ACHN (cell line): ENCODE measurements around the gene EDARADD.
"Not testable (repeated sequence)": the region's sequence is repeated elsewhere in the genome, so short reads cannot be mapped to it uniquely, and the experiment has no call there.

Experiments used
- DNase-seq: peaks from one replicate; pipeline ENCODE4 v3.0.0-alpha.2; 2015
- in situ Hi-C: cut with HindIII; loops from 2 replicates; pipeline ENCODE4 v1.10.0; 2017; ENCODE audit warnings: low sequenced_read_pairs, low pct_ligation_motif_present, low pct_unique_long_range_greater_than_20kb

EDARADD gene

DNA sequence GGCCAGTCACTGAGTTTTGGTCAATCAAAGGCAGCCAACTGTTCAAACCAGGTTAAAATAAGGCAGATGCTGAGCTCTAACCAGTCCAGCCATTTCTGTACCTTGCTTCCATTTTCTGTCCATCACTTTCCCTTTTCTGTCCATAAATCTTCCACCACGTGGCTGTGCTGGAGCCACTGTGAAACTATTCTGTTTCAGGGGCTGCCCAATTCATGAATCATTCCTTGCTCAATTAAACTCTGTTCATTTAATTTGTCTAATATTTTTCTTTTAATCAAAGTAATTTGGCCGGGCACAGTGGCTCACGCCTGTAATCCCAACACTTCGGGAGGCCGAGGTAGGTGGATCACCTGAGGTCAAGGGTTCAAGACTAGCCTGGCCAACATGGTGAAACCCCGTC, 107.0 kb downstream of the EDARADD start:
- in situ Hi-C loops, result no loop called here
- no peak for DNase-seq

DNA sequence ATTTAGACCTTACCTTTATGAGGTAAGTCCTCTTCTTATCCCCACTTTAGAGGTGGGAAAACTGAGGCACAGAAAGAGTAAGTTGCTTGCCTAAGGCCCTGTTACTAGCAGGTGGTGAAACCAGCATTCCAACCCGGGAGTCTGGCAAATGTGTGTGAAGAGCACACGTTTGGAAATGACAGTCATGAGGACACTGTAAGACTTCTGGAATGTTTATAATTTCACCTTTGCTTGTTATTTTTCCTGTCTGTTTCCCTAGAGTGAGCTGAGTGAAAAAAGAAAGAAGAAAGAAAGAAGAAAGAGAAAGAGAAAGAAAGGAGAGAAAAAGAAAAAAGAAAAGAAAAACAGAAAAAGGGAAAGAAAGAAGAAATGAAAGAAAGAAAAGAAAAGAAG, 108.5 kb downstream of the EDARADD start:
- peak; percentile 15 for DNase-seq

DNA sequence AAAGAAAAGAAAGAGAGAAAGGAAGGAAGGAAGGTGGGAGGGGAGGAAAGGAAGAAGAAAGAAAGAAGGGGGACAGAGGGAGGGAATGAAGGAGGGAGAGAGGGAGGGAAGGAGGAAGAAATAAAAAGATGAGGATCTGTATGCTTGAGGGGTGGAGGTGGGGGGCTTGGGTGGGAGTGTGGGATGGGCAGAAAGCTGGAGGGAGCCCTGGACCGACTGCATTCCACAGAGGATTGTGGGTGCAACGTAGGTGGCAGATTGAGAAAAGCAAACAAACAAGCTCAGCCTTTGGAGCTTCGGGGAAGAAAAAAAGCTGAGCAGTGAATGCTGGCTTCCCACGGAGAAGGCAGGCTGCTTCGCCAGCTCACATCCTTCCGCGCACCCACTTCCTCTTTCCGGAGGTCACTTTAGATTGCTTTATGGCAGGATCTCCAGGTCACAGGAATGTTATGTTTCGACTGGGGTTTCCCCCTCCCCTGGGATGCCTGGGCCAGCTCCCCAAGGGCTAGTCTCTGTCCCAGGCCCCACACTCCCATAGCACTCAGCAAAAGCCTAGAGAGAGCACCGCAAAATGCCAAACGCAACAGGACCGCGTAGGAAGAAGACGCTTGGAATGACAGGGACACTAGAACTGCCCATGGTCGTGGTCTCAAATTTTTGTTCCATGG, 109.0 kb downstream of the EDARADD start:
- in situ Hi-C loops, result no loop called here
- peak; percentile 41 for DNase-seq

More for the DNA sequence above, 108.5 kb downstream of the EDARADD start:
- in situ Hi-C loops, result no loop called here

DNA sequence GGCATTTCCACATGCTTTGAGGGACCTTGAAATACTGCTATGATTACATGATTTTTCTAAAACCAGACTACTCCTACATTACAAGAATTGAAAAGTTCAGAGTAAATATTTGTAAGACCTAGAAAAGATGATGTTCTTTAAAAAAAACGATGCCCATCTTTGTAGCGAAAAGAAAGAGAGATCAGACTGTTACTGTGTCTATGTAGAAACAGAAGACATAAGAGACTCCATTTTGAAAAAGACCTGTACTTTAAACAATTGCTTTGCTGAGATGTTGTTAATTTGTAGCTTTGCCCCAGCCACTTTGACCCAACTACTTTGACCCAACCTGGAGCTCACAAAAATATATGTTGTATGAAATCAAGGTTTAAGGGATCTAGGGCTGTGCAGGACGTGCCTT, 110.3 kb downstream of the EDARADD start:
- DNase-seq, in situ Hi-C loops: not testable (repeated sequence)

DNA sequence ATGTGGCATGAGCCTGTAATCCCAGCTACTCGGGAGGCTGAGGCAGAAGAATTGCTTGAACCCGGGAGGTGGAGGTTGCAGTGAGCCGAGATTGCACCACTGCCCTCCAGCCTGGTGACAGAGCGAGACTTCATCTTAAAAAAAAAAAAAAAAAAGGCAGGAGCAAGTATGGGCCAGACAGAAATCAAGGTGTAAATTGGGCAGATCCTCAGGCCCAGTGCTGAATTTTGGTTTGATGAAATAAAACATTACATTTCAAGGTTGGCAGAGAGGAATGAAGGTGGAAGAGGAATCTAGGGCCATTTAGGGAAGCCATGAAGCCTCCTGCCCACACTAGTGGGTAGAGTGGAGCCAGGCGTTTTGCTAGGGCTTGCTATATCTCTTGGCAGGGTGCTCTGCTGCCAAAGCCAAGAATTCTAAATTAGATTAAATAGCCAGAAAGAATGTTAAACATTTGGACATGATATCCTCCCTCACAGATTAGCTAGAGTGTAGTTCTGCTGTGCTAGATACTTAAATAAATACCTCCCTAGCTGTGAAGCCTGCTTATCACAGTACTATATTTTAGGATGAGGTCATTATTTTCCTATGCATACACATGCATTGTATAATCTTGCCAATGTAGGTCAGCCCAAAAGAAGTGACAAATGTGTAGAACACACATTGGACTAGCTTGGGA, 113.1 kb downstream of the EDARADD start:
- in situ Hi-C loops, result no loop called here
- DNase-seq, result no peak

DNA sequence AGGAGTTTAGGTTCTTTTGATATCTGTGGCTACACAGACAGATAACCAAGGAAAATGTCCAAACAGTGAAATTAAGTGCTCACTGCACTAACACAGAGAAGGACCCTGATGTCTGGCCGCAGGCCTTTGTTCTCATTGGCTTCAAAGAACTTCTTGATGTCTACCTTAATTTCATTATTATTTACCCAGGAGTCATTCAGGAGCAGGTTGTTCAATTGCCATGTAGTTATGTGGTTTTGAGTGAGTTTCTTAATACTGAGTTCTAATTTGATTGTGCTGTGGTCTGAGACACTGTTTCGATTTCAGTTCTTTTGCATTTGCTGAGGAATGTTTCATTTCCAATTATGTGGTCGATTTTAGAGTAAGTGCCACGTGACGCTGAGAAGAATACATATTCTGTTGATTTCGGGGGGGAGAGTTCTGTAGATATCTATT, 114.5 kb downstream of the EDARADD start:
- in situ Hi-C loops, result no loop called here
- no peak for DNase-seq

DNA sequence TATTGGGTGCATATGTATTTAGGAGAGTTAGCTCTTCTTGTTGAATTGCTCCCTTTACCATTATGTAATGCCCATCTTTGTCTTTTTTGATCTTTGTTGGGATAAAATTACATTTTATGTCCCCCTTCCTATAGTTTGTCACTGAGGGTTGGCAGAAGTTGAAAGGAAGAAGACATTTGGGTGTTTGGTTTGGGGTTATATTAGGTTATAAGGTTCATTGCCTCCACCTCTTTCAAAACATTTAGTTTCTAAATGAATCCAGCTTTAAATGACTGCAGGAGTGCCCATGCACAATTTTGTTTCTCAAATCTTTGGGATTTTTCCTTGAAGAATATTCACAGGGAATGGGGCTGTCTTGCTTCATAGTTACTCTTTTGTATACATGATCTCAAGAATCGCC, 115.1 kb downstream of the EDARADD start:
- DNase-seq, result no peak
- in situ Hi-C loops, result no loop called here

DNA sequence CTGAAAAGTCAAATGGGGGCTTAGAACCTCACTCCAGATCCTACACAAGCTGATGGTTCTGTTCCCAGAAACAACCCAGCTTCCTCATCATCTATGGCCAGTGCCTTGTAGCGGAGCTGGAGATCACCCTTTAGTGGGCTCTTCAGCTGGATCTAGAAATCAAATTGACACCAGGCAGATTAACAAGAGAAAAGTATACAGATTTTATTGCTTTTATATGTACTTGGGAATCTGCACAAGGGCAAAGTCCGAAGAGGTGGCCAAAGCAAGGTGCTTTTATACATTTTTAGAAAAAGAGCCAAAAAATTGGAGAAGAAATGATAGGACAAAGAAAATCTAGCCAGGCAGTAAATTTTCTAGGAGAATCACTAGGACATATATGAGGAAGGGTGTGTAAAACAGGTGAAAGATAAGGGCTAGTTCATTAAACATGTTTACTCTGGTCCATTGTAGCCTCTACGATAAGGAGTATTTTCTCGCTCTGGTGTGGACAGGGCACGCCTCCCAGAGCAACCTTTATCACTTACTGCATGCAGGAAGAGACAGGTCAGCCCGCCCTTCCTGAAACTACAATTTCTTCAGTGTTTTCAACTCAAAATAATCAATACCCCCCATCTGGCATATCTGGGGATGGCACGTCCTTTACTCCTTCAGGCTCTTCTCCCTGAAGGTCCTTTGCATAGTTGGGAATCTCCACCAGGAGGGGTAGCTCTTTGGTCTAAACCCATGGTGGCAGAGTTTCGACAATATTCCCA, 115.7 kb downstream of the EDARADD start:
- no peak for DNase-seq
- in situ Hi-C loops, result no loop called here

DNA sequence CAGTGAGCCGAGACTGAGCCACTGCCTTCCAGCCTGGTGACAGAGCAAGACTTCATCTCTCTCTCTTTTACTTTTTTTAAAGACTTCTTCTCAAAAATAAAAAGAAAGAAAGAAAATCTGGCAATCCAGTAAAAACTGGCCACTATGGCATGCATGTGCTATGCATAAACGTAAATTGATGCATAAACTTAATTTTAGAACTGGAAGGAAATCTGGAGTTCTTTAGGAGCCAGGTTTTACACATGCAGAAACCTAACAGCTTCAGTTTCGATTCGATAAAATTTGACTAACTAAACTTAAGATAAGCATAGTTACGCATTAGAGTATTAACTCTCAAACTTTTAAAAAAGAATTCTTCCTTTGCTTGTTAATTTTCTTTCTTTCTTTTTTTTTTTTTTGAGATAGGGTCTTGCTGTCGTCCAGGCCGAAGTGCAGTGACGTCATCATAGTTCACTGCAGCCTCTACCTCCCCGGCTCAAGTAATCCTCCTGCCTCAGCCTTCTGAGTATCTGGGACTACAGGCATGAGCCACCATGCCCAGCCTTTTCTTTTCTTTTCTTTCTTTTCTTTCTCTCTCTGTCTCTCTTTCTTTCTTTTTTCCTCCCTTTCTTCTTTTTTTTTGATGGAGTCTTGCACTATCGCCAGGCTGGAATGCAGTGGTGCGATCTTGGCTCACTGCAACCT, 117.8 kb downstream of the EDARADD start:
- DNase-seq, result no peak
- in situ Hi-C loops, result no loop called here

DNA sequence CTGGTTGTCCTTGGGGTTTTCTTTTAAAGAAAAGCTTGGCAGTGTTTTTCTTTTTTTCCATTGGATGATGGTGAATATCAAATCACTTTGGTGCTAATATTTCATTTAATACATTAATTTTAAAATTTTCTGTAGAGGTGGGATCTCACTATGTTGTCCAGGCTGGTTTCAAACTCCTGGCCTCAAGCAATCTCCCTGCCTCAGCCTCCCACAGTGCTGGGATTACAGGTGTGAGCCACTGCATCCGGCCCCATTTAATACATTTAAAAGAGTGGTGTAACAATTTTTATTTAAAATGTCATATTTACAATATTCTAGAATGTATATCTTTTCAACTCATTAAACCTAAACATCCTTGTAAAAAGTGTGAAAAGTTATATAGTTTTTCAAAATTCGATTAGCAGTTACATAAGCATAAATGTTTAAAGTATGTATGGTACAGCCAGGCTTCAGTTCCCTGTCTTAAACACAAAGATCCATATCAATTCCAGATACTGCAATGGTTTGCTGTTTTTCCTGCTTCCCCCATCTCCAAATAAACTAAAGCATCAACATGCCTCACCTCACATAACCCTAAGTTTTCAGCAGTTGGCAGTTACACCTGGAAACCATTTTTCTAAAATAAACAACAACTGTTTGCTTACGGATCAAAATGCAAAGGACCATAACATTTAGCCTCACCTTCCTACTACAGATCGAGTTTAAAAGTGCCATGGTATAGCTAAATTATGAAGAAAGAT, 120.8 kb downstream of the EDARADD start:
- no peak for DNase-seq
- in situ Hi-C loops, result no loop called here

DNA sequence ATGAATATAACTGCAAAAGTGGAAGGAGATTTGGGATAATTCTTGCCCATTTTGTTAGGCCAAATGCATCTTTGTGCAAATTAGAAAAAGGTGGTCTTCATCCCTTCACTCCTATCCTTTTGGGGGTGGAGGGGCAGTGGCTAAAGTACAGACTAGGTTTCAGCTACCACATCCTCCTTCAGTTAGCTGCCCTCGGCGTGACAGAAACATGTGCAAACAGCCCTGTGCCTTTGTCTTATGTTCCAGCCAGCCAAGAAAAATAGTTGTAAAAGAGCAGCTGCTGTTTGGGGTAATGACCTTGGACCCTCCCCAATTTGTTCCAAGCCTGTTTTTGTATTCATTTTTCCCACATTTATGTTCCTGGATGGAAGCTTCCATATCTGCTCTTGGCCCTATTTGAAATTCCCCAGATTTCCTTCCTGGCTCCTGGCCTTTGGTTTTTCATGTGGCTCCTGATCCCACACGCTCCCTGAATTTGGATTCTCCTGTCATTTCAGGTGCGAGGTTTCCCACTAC, 121.4 kb downstream of the EDARADD start:
- no peak for DNase-seq
- in situ Hi-C loops, result no loop called here

DNA sequence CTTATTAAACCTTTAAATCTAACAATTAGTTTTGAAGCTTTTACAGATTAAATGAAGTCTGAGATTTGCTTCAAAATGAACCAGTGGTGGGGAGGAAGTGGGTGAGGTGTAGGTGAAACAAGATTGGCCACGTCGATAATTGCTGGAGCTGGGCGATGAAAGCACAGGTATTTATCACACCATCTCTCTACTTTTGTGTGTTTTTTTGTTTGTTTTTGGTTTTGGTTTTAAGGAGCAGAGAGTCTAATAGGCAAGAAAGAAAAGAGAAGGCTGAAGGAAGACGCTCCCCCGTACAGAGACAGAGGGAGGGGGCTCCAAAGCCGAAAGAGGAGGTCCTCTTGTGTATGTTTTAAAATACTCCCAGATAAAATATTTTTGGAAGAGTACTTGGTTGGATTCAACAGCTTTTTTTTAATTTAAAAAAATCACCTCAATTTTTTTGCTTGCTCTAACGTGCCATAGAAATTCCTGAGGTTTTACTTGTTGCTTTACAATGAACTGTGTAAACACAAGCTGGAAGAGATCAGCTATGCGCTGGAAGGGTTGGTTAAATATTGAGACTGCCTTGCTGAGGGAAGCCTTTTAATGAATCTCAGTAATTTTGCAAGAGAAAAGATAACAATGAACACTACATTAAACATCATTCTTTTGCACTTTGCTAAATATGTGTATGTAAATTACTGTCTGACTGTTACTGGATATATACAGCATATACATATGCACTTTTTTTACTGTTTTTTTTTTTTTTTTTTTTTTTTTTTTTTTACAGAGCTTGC, 123.0 kb downstream of the EDARADD start:
- no peak for DNase-seq
- in situ Hi-C loops, result no loop called here

DNA sequence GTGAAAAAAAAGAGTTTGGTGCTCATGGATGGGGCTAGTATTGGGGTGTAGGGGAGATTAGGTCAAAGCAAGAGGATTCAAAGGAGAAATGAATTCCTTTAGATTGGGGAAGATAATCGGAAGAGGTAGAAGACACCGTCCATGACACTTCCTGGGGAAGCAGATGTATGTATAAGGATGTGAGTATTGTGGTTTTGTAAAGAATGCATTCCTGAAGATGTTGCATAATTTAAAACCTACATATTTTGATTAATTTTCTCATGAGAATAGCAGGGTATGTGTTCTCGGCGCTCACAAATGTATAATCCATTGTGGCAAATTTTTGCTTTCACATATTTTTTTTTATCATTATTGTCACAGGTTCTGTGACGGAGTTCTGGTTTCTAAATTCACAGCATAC, 124.2 kb downstream of the EDARADD start:
- in situ Hi-C loops, result no loop called here
- no peak for DNase-seq

DNA sequence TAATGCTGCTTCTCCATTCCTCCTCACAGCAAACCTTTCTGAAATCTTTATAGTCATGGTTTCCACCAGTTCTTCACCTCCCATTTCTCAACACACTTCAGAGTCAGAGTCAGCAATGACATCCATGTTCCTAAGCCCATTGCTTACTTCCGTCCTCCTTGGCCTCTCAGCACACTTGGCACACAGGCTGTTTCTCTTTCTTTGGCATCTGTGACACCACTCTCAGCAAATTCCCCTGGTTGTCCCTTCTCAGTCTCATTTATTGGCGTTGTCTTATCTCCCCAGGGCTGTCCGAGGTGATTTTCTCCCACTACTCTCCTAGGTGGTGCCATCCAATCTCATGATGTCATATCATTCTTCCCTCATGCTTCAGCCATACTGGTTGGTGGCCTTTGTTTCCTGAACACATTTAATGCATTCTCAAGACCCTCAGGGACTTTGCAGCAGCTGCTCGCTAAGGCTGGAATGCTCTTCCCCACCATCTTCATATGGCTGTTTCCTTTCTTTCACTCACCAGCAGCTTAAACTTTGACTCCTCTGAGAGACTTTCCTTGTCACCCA, 126.4 kb downstream of the EDARADD start:
- in situ Hi-C loops, result no loop called here
- no peak for DNase-seq

DNA sequence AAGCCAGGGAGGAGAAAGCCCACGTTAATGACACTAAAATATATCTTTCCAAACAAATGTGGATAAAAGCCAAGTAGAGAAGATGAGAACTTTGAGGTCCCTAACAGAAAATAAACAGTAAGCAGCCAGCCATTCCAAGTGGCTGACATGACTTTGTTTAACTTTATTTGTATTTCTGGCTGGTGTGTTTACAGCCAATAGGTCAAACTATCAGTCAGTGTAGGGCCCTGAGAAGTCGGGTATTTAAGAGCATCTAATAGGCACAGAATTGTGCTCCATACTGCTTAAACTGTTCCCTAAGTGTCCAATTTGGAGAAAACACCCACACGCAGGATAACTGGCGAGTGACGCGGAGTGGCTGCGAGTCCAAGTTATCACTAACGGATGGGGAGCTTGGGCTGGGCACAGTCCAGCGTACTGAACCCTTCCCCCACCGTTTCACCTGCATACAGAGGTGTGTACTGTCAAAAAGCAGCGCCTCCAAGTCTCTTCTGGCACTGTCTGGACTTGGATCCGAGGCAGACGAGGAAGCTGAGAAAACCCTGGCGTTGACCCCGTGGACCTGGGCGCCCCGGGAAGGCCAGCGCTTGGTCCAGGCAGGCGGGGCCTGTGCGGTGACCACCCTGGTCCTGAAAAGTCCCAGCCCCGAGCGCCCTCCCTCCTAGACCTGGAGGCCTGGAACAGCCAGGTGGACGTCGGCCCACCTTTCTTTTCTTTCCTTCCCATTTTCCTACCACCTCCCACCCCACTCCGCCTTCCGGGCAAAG, 129.0 kb downstream of the EDARADD start:
- peak; percentile 10 for DNase-seq
- in situ Hi-C loops, result no loop called here

DNA sequence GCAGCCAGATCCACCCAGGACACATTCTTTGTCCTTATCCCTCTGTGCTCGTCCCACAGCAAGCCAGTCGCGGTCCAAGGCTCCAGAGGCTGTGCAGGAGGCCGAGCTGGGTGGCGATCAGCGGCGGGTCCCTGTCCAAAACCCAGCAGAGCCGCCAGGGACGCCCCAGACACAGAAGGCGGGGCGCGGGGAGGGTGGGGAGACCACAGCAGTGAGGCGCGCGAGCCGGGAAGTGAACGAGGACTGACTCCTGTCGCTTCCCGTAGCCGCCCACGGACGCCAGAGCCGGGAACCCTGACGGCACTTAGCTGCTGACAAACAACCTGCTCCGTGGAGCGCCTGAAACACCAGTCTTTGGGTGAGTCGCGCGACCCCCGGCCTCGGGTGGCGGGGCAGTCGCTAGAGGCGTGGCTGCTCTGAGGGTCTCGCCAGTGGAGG, 129.6 kb downstream of the EDARADD start, which contains the start of gene LGALS8:
TSS of gene LGALS8 (plus strand) at position 279 of the 438 bp plus-strand sequence. CDS start 2,089 bp downstream, outside the sequence.
- DNase-seq, result peak; percentile 90
- in situ Hi-C loops, result no loop called here
